GM19467 (cell line): ENCODE measurements around the gene FBRSL1.

ENCODE experiments used
- ATAC-seq: cut with Tn5 transposase; IDR thresholded peaks from one replicate; pipeline ENCODE4 v1.9.1; 2021; ENCODE audit warnings: mild to moderate bottlenecking, moderate library complexity; ENCODE audit not compliant: unreplicated experiment

Gene FBRSL1

DNA sequence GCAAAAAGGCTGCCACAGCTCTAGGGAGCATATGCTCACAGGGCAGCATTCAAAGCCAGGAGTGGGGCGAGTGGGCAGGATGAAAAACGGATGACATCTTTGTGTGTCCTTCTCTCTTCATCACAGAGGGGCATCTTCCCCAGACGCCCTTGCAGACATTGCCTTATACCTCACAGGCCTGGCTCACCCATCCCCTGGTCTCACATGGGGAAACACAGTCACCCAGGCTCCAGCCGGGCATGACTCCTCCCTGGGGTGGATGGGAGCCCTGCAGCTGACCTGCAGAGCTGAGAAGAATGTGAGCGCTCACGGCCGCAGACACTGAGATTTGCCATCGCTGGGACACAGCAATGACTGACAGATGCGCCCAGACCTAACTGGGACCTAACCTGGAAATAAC lies 7.2 kb upstream of the FBRSL1 start:
- no peak for ATAC-seq

DNA sequence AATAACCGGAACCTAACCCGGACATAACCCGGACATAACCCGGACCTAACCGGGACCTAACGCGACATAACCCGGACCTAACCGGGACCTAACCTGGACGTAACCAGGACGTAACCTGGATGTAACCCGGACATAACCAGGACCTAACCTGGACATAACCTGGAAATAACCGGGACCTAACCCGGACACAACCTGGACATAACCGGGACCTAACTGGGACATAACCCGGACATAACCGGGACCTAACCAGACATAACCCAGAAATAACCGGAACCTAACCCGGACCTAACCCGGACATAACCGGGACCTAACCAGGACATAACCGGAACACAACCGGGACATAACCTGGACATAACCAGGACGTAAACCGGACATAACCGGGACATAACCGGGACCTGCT lies 6.7 kb upstream of the FBRSL1 start:
- no peak for ATAC-seq

DNA sequence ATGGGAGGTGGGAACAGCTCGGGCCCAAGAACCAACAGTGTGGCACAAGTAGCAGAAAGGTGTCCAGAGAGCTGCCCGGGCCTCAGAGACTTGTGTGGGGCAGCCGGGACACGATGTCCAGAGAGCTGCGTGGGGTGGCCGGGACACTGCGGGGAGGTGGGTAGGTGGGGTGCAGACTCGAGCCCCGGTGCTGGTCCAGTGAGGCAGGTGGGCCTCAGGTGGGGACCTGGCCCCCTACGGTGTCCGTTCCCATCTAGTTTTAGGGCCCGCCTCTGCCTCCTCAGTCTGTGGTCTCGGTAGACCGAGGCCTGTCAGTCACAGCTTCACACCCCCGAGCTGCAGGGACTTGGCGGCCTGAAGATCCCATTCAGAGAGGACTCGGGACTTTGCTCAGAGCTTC lies 6.3 kb upstream of the FBRSL1 start:
- ATAC-seq, result no peak

DNA sequence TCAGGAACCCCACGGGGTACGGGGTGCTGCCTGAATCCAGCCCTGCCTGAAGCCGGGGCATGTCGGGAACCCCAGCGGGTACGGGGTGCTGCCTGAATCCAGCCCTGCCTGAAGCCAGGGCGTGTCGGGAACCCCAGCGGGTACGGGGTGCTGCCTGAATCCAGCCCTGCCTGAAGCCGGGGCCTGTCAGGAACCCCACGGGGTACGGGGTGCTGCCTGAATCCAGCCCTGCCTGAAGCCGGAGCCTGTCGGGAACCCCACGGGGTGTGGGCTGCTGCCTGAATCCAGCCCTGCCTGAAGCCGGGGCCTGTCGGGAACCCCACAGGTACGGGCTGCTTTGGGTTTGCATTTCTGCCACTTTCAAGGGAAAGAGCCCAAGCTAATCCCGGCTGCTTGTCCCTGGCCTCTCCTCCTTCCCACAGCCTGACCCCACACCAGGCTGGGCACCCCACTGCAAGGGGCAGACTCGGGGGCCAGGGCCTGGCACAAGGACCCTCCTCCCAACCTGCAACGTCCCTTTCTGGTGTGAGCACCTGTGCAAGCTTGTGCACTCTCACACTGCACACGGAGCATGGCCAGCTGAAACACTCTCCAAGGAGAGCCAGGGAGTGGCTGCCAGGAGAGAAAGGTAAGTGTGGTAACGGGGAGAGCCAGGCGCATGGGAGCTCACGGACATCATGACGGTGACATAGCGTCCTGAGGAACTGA lies 5.6 kb upstream of the FBRSL1 start:
- no peak for ATAC-seq

DNA sequence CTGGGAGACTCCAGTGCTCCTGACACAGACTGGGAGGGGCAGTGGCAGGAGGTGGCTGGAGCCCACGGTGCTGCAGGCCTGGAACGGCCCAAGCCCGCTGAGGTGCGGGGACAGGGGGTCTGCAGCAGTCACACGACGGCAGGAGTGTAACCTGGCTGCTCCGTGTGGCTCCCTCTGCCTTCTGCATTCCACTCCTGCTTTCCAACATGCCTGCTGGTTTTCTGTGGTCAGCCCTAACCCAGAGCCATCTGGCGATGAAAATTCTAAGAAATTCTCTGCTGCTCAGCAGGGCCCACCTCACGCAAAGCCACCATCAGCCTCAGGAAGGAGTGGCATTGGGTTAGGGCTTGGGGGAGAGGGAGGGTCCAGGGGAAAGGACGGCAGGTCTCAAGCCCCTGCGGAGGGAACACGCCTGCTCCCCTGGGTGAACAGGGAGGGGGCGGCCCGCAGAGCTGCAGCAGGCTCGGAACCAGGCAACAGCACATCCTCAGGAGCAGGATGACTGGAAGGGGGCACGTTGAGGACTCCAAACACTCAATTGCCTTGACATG lies 5.0 kb upstream of the FBRSL1 start:
- ATAC-seq, result no peak

DNA sequence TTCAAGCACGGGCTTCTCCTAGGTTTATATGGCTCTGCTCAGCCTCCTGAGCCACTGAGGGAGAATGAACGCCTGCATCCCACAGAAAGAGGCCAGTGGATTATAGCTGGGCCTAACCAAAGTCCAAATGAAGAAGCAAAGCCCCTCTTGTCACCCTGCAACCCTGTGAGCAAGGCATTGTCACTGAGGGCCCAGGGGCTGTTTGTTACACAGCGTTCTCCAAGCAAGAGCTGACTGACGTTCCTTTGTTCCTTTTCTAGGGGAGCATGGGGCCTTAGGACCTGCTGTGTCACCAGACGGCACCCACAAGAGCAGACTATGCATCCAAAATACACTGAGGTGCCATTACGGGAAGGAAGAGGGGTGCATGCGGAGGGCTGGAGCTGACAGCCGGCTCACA lies 4.3 kb upstream of the FBRSL1 start:
- no peak for ATAC-seq

DNA sequence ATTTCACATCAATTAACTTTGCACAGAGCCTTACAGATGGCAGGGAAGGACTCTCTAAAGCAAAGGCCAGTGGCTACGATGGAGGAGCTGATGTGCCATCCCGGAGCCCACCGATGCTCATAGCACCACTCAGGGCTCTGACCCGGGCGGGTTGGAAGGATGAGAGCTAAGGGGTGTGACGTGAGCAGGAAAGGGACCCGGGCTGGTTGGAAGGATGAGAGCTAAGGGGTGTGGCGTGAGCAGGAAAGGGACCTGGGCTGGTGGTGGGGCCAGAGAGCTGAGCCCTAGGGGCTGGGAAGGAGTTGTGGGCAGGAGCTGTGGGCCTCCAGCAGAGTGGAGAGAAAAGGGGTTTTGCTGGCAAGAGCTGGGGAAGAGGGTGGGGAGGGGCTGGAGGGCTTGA lies 3.8 kb upstream of the FBRSL1 start:
- ATAC-seq, result no peak

DNA sequence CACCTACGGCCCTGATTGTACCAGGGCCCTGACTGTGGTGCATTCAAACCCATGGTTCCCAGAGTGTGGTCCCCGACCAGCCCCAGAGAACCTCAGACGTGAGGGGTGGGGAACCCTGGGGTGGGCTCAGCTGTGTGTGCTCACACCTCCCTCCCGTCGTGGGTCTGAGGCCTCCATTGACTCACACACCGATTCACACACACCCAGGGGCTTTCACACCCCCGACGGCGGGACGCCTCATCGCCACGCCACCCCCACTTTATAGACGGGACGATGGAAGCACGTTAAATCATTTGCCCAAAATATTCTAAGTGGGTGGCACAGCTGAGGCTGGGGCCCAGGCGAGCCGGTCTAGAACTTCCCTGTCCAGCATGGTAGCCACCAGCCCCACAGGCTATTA lies 3.4 kb upstream of the FBRSL1 start:
- no peak for ATAC-seq

DNA sequence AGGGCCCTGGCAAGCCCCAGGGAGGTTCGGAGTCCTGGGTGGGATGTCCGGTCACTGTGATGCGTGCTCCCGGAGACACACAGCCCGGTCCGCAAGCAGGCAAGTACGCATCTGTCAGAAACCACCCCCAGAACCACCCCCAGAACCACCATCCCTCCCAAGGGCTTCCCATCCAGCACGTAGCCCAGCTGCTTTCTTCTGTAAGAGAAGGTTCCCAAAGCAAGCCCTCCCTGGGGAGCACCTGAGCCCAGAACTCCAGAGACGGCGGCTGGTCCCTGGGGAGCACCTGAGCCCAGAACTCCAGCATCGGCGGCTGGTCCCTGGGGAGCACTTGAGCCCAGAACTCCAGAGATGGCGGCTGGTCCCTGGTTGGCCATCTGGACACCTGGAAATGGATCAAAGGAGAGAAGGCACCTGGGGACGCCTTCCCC lies 2.6 kb upstream of the FBRSL1 start:
- ATAC-seq, result no peak

DNA sequence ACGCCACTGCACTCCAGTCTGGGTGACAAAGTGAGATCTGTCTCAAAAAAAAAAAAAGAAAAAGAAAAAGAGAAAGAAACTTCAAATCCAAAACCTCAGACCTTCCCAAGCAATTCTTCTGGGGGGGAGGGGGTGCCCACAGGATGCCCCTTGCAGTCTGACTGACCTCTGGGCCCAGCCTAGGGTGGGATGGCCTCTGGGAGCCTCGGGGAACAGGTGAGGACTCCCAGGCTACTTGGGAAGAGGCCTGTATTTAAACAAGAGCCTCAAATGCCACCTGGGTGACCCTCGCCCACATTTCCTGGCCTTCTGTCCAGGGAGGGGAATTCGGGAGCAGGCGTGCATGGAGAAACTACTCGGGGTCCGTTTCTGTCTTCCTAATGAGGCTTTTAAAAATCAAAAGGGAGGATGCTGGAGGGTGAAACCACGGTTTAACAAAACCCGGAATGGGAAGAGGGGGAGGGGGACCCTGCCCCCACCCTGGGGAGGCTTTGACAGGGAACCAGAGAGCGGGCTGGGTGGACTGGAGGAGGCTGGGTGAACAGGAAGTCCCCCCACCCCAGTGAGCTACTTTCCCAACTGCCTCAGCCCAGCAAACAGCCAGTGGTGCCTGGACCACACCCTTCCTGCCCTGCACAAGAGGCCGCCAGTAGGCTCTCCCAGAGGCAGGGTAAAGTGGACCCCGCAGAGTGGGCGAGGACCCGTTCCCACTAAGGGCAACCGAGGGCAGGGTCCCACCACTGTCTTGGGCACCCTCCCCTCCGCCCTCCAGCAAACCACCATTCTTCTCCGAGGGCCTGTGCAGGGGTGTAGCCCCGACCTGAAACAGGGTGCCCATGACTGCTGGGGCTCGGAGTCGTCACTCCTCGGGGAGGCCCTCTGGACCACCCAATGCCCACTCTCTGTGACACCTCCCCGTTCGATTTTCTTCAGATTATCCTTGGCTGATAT lies 1.5 kb upstream of the FBRSL1 start:
- no peak for ATAC-seq

DNA sequence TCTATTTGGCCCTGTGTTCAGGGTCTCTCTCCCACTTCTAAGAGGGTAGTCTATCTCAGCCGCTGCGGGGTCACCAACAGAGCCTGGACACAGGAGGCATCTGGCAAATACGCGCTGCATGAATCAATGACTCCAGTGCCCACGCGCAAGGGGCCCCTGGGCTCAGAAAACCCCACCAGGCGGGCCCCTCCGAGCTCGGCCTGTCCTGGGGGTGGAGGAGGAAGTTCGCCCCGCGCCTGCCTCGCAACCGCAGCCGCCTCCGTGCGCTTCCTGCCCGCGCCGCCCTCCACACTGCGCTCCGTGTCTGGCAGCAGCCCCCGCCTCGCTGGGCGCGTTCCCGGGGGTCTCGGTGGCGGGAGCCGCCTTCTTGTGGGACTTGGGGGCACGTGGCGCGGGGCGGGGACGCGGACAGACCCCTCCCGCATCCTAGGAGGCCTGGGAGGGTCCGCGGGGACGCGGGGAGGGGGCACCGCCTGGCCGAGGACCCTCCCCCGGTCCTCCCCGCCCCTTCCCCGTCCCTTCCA lies 811 bp upstream of the FBRSL1 start:
- no peak for ATAC-seq

DNA sequence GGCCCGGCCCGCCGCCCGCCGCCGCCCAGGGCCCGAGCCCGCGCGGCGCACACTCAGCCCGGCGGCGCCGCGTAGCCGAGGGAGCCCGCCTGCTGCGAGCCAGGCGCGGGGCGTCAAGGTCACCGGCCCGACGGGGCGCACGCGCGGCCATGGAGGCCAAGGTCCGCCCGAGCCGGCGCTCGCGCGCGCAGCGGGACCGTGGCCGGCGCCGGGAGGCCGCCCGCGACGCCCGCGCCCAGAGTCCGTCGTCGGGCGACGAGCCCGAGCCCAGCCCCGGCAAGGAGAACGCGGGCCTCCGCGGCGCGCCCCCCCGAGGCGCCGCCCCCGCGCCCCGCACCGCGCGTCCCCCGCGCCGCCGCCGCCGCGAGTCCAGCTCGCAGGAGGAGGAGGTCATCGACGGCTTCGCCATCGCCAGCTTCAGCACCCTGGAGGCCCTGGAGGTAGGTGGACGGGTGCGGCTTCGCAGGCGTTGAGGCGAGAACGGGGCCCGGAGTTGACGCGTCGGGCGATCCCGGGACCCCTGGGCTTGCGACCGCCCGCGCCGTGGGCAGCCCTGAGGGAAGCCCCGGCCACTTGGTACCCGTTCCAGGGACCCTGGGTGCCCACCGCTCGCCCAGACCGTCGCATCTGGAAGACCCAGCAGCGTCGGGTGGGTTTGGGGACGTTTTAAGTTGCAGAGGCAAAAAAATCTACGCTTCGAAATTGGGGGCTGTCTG lies 629 bp downstream of the FBRSL1 start:
- no peak for ATAC-seq

DNA sequence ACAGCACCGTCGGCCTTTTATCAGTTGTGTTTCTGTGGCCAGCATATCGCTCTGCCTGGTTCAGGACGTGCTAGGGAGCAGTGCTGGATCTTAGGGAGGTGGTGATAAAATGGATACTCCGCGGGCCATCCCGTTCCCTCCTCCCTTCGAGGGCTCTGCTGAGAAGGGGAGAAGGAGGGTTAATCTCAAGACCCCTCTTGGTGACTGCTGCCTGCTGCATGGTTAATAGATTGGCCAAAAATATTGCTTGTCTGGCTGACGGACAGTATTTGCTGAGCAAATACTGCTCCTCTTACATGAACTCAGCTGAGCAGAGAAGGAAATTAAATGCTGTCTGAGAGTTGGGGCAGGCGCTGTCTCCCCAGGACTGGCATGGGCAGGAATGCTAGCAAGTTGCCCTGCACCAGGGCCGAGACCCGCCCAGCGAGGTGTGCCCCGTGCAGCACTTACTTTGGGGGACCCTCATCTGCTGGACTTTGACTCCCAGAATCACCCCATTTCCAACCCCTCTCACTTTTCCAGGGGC lies 1.2 kb downstream of the FBRSL1 start:
- no peak for ATAC-seq

DNA sequence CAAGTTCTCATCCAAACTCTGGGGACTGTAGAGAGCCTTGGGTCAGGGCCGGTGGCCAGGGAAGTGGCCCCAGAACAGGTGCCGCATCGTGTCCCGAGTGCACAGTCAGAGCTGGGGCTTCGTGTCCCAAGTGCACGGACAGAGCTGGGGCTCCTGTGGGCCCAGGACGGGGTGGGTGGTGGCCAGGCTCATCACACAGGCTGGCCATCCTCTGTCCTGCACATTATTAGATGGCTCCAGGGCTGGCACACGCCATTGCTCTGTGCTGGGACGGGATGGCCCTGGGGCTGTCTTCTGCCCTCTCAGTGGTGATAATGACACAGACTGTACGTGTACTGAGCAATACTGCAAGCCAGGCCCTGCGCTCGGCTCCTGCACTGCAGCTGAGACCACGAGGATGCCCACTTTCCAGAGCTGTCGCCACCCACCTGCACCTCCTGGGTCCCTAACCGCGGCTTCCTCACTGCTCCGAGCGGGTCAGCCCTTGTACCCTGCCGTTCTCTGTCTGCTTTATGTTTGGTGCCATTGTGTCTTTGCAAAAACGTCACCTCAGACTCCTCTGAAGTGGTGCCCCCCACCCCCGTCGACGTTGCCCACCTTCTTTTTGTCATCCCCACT lies 1.9 kb downstream of the FBRSL1 start:
- ATAC-seq, result no peak

DNA sequence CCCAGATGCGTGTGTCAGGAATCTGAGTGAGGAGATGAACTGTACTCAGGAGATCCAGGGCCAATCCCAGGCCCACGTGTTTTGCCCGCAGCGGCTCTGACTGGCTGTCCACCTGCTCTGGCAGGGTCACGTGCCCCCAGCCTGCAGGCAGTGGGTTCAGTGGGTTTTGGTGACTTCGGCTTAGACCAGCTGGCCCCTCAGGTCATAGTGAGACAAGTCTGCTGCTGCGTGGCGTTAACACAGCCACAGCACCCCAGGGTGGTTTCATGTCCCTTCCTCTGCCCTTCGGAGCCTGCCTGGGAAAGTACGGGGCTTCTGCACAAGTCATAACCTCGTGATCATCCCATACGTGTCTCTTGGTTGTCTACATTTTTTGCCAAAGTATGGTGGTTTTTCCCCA lies 2.6 kb downstream of the FBRSL1 start:
- ATAC-seq, result no peak

DNA sequence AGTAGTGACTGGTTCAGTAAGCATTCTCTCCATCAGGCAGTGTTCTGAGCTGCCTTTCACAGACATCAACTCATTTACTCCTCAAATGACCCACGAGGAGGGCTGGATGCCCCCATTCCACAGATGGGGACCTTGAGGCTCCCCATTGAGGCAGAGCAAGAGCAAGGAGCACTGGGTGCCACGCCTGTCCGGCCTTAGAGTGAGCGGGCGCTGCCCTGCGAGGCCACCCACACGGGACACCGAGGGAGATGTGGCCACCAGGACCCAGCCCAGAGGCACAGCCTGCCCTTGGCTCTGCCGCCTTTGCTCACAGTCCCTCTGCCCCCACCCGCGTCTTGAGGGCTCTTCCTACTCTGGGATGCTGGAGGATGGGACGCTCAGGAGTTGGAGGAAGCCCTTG lies 3.0 kb downstream of the FBRSL1 start:
- no peak for ATAC-seq

DNA sequence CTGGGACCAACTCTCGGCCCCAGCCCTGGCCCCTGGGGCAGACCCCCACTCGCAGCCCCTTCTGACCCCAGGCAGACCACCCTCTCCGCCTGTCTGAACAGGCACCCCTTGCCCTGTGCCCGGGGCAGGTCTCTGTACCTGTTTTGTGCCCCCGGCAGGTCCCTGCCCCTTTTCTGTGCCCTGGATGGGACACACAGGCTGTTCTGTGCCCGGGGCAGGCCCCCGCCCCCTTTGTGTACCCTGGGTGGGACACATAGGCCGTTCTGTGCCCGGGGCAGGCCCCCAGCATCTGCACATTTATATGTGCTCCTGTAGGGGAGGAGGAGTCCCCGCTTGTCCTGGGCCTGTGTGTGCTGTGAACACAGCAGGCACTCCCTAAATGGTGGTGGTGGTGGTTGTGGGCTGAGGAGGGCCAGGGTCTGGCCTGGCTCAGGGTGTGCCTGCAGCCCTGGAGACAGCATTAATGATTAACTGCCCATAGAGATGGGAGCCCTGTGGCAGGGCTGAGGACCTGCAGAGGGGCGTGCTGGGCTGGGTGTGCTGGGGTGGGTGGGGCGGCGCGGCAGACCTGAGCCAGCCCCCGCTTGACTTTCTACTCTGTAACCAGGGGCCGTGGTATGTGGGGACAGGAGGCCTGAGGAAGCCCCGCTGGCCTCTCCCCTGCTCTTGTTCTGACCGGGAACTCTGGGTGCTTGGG lies 3.7 kb downstream of the FBRSL1 start:
- ATAC-seq, result no peak

DNA sequence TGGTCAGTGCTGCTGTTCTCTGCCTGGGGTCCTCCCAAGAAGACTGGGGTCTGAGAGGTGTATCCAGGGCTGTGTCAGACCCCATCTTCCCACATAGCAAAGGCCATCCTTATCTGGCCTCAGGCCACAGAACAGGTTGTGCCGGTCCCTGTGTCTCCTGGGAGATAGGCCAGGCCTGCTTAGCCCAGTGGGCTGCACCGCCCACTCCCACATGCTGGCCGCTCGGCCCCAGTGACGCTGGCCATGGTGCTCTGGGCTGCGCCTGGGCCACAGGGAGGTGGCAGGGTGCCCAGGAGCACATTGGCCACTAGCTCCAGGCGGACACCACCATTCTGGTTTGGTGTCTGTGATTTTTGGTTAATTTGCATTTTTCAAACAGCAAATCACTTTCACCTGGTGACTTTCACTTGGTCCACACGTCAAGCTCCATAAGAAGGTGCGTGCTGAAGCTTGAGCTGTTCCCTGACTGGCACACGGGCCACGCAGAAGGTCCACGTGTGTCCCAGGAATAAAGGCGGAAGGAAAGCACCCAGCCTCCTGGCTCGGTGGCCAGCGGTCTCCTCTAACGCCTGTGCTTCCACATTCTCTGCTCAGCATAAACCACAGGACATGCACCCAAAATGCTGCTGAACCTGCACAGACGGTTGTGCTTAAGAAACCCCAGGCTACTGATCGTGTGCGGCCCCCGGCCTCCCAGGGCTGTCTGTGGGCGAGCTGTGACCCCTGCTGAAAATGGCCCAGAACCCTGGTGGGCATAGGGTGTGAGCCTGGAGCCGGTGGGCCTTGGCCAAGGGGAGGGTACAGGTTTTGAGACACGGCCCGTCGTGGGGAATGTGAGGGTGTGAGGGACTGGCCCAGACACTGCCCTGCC lies 4.6 kb downstream of the FBRSL1 start:
- no peak for ATAC-seq

DNA sequence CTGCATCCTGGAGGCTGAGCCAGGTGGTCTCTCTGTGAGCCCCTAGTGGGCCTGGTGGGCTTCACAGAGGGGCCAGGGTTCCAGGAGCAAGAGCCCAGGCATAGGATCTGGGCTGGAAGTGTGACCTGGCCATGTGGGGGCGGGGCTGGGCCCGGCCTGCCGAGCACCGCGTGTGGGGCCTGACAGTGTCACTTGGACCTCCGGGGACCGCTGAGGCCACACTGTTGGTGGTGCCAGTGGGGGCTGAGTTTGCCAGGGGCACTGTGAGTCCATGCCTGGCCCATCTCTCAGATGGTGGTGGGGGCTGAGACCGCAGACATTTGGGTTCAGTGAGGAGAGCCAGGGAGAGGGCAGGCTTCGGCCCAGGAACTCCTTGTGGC lies 5.2 kb downstream of the FBRSL1 start:
- no peak for ATAC-seq
